ENCODE data around the gene RASSF1. TPM values are rescaled to one million over a fixed set of nuclear protein-coding genes. Genes with fewer than 3 reads are reported as not detected.
"Not testable (repeated sequence)": the region's sequence is repeated elsewhere in the genome, so short reads cannot be mapped to it uniquely, and the experiment has no call there.

RASSF1 gene
- total RNA-seq, 1 donor from 2014 or later, result 13.7 TPM

GRCh38 chr3:50286322-50287227 is 54.1 kb downstream of the RASSF1 start:
- DNase-seq (ENCODE audit: low spot score), result no peak
- H3K36me3 ChIP-seq, result no peaks in the 10 kb centered on the region
- no peak overlapping the region for H3K27ac ChIP-seq
- Mint-ChIP-seq H3K36me3 (peaks cover 2% of the 10 kb centered on the region), H3K27me3 (ENCODE audit: insufficient read depth, low read depth) (peaks cover 9% of the 10 kb centered on the region), H3K9me3 (no peaks in the 10 kb centered on the region), H3K4me1 (peaks cover 10% of the 10 kb centered on the region), H3K4me3 (no peak overlapping the region), H3K27ac (no peak overlapping the region)
- peaks cover 7% of the 10 kb centered on the region for H3K79me2 ChIP-seq (ENCODE audit: low read depth)
- H3K27me3 ChIP-seq, result no peaks in the 10 kb centered on the region
- H3K9me3 ChIP-seq (ENCODE audit: low read depth), result no peaks in the 10 kb centered on the region
- H4K20me1 ChIP-seq (ENCODE audit: low read depth), result no peaks in the 10 kb centered on the region
- H3K4me1 ChIP-seq, result peaks cover 6% of the 10 kb centered on the region
- H3F3A ChIP-seq (ENCODE audit: low read depth), result peaks cover 4% of the 10 kb centered on the region
- TF ChIP-seq CTCF (IDR thresholded peaks at IDR 0.05), result no peak
- H3K4me3 ChIP-seq, result no peak overlapping the region
- H3K4me2 ChIP-seq, result no peak overlapping the region
- H2AFZ ChIP-seq (replicated peaks), result no peak overlapping the region
- no peak overlapping the region for H3K9ac ChIP-seq

- not testable (repeated sequence) for H3K9me3 ChIP-seq (ENCODE audit: low read depth); H3K4me3 Mint-ChIP-seq
These were observed 56.5 kb downstream of the RASSF1 start for GRCh38 chr3:50284121-50284520.

More at GRCh38 chr3:50284121-50284520, 56.5 kb downstream of the RASSF1 start:
- not testable (repeated sequence) for H4K20me1 ChIP-seq (ENCODE audit: low read depth); H3K4me1 ChIP-seq; H3K36me3 ChIP-seq; H3K27me3 ChIP-seq; H3K27me3 Mint-ChIP-seq (ENCODE audit: insufficient read depth, low read depth); H3F3A ChIP-seq (ENCODE audit: low read depth); H3K27ac ChIP-seq; H3K27ac Mint-ChIP-seq; H3K79me2 ChIP-seq (ENCODE audit: low read depth); H3K36me3 Mint-ChIP-seq; DNase-seq (ENCODE audit: low spot score); H3K4me2 ChIP-seq; H2AFZ ChIP-seq (replicated peaks); H3K9ac ChIP-seq; H3K4me3 ChIP-seq; H3K9me3 Mint-ChIP-seq; H3K4me1 Mint-ChIP-seq

Other genes starting within 250 kb of the RASSF1 start
- gene SEMA3F, start 185.5 kb downstream of the RASSF1 start, total RNA-seq (ENCODE audit: low replicate concordance), result 14.5 and 42.5 TPM in 2 replicates
- 0.03 TPM in 1 of 2 replicates, not detected in the other for gene GNAT1, start 149.2 kb downstream of the RASSF1 start, total RNA-seq (ENCODE audit: low replicate concordance)
- 0.17 and 0.77 TPM in 2 replicates for gene SLC38A3, start 135.6 kb downstream of the RASSF1 start, total RNA-seq (ENCODE audit: low replicate concordance)
- gene GNAI2, start 104.6 kb downstream of the RASSF1 start, total RNA-seq (ENCODE audit: low replicate concordance), result 249 and 321 TPM in 2 replicates
- gene SEMA3B, start 71.7 kb downstream of the RASSF1 start, total RNA-seq (ENCODE audit: low replicate concordance), result 0.80 and 8.6 TPM in 2 replicates
- gene LSMEM2, start 61.7 kb downstream of the RASSF1 start, total RNA-seq (ENCODE audit: low replicate concordance), result 0.37 TPM in 1 of 2 replicates, not detected in the other
- 26.4 and 45.6 TPM in 2 replicates for gene IFRD2, start 48.4 kb downstream of the RASSF1 start, total RNA-seq (ENCODE audit: low replicate concordance)
- gene HYAL3, start 41.4 kb downstream of the RASSF1 start, total RNA-seq (ENCODE audit: low replicate concordance), result 2.2 and 4.9 TPM in 2 replicates
- gene NAA80, start 41.4 kb downstream of the RASSF1 start, total RNA-seq (ENCODE audit: low replicate concordance), result 10.1 and 21.8 TPM in 2 replicates
- gene HYAL1, start 37.3 kb downstream of the RASSF1 start, total RNA-seq (ENCODE audit: low replicate concordance), result 1.6 and 3.0 TPM in 2 replicates
- gene HYAL2, start 18.1 kb downstream of the RASSF1 start, total RNA-seq (ENCODE audit: low replicate concordance), result 38.9 and 92.3 TPM in 2 replicates
- 14.9 and 36.1 TPM in 2 replicates for gene TUSC2, start 12.6 kb downstream of the RASSF1 start, total RNA-seq (ENCODE audit: low replicate concordance)
- gene ZMYND10, start 4.9 kb upstream of the RASSF1 start, total RNA-seq (ENCODE audit: low replicate concordance), result 0.37 and 1.7 TPM in 2 replicates
- gene NPRL2, start 9.9 kb upstream of the RASSF1 start, total RNA-seq (ENCODE audit: low replicate concordance), result 15.5 and 35.7 TPM in 2 replicates
- gene CYB561D2, start 10.0 kb upstream of the RASSF1 start, total RNA-seq (ENCODE audit: low replicate concordance), result 2.2 and 13.8 TPM in 2 replicates
- 6.3 and 28.0 TPM in 2 replicates for gene TMEM115, start 18.7 kb upstream of the RASSF1 start, total RNA-seq (ENCODE audit: low replicate concordance)
- gene CACNA2D2, start 162.8 kb upstream of the RASSF1 start, total RNA-seq (ENCODE audit: low replicate concordance), result 4.3 and 9.5 TPM in 2 replicates
- gene C3orf18, start 226.9 kb upstream of the RASSF1 start, total RNA-seq (ENCODE audit: low replicate concordance), result 8.5 and 15.6 TPM in 2 replicates
- 9.3 and 20.8 TPM in 2 replicates for gene HEMK1, start 228.7 kb upstream of the RASSF1 start, total RNA-seq (ENCODE audit: low replicate concordance)